ENCODE results near the gene TERB2. TPM values are rescaled to one million over a fixed set of nuclear protein-coding genes. Genes with fewer than 3 reads are reported as not detected.
A peak's percentile ranks its signal among the peaks of the same experiment; 100 is the strongest.
"Not testable (repeated sequence)": the region's sequence is repeated elsewhere in the genome, so short reads cannot be mapped to it uniquely, and the experiment has no call there.

The TERB2 gene
- total and polyA plus RNA-seq, 11 donors = not detected

DNA sequence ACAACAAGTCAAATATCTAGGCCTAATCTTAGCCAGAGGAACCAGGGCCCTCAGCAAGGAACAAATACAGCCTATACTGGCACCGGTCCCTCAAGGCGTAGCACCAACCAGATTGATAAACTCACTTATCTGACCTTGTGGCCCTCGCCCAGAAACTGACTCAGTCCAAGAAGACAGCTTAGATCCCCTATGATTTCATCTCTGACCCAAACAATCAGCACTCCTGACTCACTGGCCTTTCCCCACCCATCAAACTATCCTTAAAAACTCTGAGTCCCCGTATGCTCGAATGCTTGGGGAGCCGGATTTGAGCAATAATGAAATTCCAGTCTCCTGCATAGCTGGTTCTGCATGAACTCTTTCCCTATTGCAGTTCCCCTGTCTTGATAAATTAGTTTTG, 64.9 kb downstream of the TERB2 start:
- H3K27me3 ChIP-seq = peaks cover 0 to 18% (median 0%) of the 10 kb centered on the region in 9 donors
- H3K27ac ChIP-seq = no peak overlapping the region
- DNase-seq (no peak), ATAC-seq (no peak)
- 91 to 94% (median 94%) methylated on average over 6 of the region's 6 CpGs for whole genome bisulfite sequencing, 4 donors
- H3K36me3 ChIP-seq = no peaks in the 10 kb centered on the region
- no peak overlapping the region for H3K4me3 ChIP-seq
- intact Hi-C loops (cut with DNase I) = loop anchor here in 1 of 10 donors (10.0 kb wide), 1 partner anchor 47 kb away; no protein-coding TSS in a partner anchor
- peaks cover 0 to 1% (median 0%) of the 10 kb centered on the region in 12 donors for H3K9me3 ChIP-seq
- peaks cover 0 to 18% (median 10%) of the 10 kb centered on the region in 12 donors for H3K4me1 ChIP-seq
- no peak for TF ChIP-seq POLR2A (IDR thresholded peaks at IDR 0.05)
- TF ChIP-seq, protein P1, sequence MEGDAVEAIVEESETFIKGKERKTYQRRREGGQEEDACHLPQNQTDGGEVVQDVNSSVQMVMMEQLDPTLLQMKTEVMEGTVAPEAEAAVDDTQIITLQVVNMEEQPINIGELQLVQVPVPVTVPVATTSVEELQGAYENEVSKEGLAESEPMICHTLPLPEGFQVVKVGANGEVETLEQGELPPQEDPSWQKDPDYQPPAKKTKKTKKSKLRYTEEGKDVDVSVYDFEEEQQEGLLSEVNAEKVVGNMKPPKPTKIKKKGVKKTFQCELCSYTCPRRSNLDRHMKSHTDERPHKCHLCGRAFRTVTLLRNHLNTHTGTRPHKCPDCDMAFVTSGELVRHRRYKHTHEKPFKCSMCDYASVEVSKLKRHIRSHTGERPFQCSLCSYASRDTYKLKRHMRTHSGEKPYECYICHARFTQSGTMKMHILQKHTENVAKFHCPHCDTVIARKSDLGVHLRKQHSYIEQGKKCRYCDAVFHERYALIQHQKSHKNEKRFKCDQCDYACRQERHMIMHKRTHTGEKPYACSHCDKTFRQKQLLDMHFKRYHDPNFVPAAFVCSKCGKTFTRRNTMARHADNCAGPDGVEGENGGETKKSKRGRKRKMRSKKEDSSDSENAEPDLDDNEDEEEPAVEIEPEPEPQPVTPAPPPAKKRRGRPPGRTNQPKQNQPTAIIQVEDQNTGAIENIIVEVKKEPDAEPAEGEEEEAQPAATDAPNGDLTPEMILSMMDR (IDR thresholded peaks at IDR 0.05) = no peak

DNA sequence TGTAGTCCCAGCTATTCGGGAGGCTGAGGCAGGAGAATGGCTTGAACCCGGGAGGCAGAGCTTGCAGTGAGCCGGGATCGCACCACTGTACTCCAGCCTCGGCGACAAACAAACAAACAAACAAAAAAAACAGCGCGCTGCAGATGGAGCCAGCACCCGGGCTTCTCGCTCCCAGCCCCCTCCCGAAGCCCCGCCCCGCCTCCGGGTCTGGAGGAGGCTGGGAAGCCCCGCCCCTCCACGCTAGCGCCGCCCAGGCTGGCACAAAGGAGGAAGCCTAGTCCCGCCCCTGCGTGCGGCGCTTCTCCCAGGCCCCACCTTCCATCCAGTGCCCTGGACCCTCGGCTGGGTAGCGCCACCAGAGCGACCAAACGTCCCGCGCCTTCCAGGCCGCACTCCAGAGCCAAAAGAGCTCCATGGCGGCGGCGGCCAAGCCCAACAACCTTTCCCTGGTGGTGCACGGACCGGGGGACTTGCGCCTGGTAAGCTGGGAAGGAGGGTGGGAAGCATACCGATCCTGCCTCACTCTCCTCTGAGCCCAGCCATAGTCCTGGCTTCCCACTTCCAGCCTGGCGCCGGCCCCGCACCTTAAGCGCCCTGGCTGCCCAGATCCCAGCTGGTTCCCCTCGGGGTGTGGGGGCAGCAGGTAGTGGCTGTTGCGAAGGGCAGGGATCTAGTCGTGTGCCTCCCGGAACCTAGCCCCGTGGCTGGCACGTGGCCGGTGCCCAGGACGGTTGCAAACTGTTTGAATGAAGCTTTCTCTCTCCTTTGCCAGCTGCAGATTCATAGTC, 66.6 kb downstream of the TERB2 start, which contains the start of gene SORD:
SORD (plus strand) TSS at position 325 of the 788 bp plus-strand sequence; CDS start at position 414, 89 bp downstream.
- H3K36me3 ChIP-seq = no peaks in the 10 kb centered on the region
- H3K9me3 ChIP-seq = no peaks in the 10 kb centered on the region
- DNase-seq (peak; percentile 93 to 97 (median 94)), ATAC-seq (peak; percentile 97 to 100 (median 100))
- intact Hi-C loops (cut with DNase I) = loop anchor here in 1 of 10 donors (10.0 kb wide), 1 partner anchor 48 kb away; no protein-coding TSS in a partner anchor
- TF ChIP-seq POLR2A (IDR thresholded peaks at IDR 0.05) = peak in 1 of 2 donors; percentile 45
- TF ChIP-seq, protein P1 (IDR thresholded peaks at IDR 0.05) = peak in 1 of 12 donors; percentile 5
- peak within 1 kb of the TSS in 11 of 12 donors; percentile 52 to 78 (median 70) for H3K27ac ChIP-seq
- peaks cover 0 to 18% (median 0%) of the 10 kb centered on the region in 9 donors for H3K27me3 ChIP-seq
- 0 to 4% (median 1%) methylated on average over 25 to 48 of the region's 48 CpGs for WGBS, 4 donors
- peaks cover 0 to 24% (median 12%) of the 10 kb centered on the region in 12 donors for H3K4me1 ChIP-seq
- H3K4me3 ChIP-seq = peak within 1 kb of the TSS; percentile 38 to 84 (median 68)

DNA sequence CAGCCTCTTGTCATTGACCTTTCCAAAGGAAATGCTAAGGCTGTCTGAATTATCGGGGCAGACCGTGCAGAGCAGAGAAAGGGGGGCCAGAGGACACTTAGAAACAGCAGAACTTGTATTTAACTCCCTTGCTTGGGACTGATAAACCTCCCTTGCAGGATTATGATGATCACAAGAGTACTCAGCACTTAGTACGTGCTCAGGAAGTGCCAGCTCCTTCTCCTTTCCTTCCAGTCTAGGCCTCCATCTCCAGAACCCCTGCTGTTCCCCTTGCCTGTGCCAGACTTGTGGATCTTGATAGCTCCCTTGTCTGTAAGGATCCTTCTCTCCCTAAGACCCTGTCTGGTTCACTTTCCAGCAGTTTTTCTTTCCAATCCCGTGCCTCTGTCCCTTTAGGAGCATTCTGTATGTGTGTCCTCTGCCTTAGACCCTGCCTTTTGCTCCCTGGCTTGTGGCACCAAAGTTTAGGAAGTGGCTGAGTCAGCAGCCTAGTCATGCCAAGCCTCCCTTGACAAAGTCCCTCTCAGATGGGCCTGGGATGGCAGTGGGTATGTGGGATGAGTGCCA, 67.3 kb downstream of the TERB2 start:
- intact Hi-C loops (cut with DNase I) = loop anchor here in 1 of 10 donors (10.0 kb wide), 1 partner anchor 49 kb away; no protein-coding TSS in a partner anchor
- 13 to 16% (median 14%) methylated on average over 4 of the region's 4 CpGs for WGBS, 4 donors
- no peaks in the 10 kb centered on the region for H3K9me3 ChIP-seq
- peak overlapping the region in 10 of 12 donors; percentile 53 to 78 (median 70) for H3K27ac ChIP-seq
- H3K27me3 ChIP-seq = peaks cover 0 to 14% (median 0%) of the 10 kb centered on the region in 9 donors
- no peaks in the 10 kb centered on the region for H3K36me3 ChIP-seq
- TF ChIP-seq POLR2A (IDR thresholded peaks at IDR 0.05) = no peak
- TF ChIP-seq, protein P1 (IDR thresholded peaks at IDR 0.05) = no peak
- ATAC-seq = peak in 1 of 4 donors; percentile 6
- DNase-seq = no peak
- peak overlapping the region; percentile 38 to 84 (median 68) for H3K4me3 ChIP-seq
- peaks cover 0 to 24% (median 12%) of the 10 kb centered on the region in 12 donors for H3K4me1 ChIP-seq

DNA sequence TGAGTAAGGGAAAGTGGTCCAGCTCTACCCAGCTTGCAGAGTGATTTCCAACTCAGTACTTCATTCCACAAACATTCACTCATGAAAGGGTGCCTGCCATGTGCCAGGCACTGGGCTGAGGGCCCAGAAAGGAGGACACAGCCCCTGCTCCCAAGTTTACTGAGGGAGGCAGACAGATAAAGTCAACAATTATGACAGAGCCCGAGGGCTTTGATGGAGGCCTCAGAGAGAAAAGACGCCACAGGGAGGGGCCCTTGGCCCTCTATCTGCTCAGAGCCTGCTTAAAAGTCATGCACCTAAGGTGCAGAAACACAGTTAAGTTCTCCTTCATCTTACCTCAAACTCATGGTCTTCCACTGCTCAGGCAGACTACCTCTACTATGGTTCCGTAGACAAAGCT, 68.2 kb downstream of the TERB2 start:
- not testable (repeated sequence) for H3K4me3 ChIP-seq, H3K27me3 ChIP-seq, H3K36me3 ChIP-seq, H3K27ac ChIP-seq, H3K9me3 ChIP-seq, DNase-seq
- peak in 1 of 4 donors; percentile 14 for ATAC-seq
- intact Hi-C loops (cut with DNase I) = loop anchor here in 2 of 10 donors (5.0 to 10.0 kb wide), 2 partner anchors 50 to 172 kb away; no protein-coding TSS in a partner anchor
- WGBS, 4 donors = 60 to 84% (median 74%) methylated on average over 3 of the region's 3 CpGs
- H3K4me1 ChIP-seq = peaks cover 0 to 24% (median 12%) of the 10 kb centered on the region in 12 donors

DNA sequence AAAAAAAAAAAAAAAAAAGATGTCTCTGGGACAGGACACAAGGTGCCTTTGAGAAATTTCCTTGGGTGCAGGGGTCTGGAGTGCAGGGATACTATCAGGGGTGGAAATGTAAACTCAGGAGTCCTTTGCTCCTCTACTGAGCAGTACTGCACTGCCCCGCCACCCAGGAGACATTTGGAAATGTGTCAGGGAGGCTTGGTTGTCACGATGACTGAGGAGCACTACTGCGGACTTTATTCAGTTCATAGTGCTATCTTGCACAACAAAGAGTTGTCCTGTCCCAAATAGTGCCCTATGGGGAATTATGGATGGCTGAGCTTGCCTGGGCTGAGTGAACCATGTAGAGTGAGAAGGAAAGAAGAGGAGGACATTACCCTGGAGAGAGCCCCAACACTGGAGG, 69.1 kb downstream of the TERB2 start:
- peaks cover 0 to 24% (median 12%) of the 10 kb centered on the region in 12 donors for H3K4me1 ChIP-seq
- DNase-seq, H3K36me3 ChIP-seq, H3K27me3 ChIP-seq, H3K27ac ChIP-seq, H3K9me3 ChIP-seq, H3K4me3 ChIP-seq, ATAC-seq: not testable (repeated sequence)
- 83 to 96% (median 94%) methylated on average over 3 of the region's 3 CpGs for WGBS, 4 donors
- intact Hi-C loops (cut with DNase I) = loop anchor here in 2 of 10 donors (5.0 to 10.0 kb wide), 2 partner anchors 51 to 173 kb away; no protein-coding TSS in a partner anchor

Data from heart left ventricle (tissue), 16 donors.